K562 treated with DMSO at 1 percent for 48 hours (cell line): ENCODE results near the gene DPM1. TPM values are rescaled to one million over a fixed set of nuclear protein-coding genes. Genes with fewer than 3 reads are reported as not detected.

ENCODE experiments used
- total RNA-seq: library from RNA; unstranded; fragments of 300-600 nt; gene quantifications from 2 replicates; pipeline ENCODE4 v1.2.3, GENCODE V29; 2022; ENCODE audit warnings: low replicate concordance; ENCODE audit errors: extremely low read depth

DPM1 gene
- total RNA-seq = not detected in 2 replicates

DNA sequence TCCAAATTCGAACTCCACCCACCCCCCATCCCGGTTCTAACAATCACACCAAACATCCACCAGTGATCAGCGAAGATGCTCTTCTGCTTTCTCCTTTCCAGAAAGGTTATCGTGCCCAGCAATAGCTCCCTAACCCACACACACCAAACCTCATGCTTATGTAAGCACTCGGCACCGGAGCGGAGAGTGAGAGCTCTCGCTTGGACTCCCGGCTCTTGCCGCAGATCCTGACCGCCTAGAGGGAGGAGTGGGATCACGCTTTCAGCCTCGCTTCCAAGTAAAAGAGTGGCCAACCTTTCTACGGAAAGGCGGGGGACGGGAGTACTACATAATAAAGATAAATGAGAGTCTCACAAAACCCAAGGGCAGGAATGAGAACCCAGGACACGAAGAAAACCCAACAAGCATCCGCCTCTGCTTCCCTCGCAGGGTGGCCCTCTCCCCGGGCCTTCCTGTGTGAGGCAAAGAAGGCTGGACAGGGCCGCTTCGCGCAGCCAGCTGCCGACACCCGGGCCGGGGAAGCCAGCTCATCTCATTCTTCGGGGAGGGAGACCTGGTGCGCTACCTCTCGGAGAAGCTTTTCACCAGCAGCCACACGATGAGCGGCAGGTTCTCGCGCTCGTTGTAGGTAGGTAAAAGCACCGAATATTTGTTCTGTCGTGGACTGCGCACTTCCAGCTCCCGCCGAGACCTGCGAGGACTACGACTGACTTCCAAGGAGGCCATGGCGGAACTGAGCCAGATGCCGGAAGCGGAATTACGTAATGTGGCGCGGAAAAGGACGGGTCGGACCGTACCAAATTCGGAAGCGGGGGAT, at the start of gene DPM1:
Gene DPM1, minus strand, starts transcription at position 735 of the 817 bp plus-strand sequence. Its CDS starts 9 bp downstream, at position 726.

DNA sequence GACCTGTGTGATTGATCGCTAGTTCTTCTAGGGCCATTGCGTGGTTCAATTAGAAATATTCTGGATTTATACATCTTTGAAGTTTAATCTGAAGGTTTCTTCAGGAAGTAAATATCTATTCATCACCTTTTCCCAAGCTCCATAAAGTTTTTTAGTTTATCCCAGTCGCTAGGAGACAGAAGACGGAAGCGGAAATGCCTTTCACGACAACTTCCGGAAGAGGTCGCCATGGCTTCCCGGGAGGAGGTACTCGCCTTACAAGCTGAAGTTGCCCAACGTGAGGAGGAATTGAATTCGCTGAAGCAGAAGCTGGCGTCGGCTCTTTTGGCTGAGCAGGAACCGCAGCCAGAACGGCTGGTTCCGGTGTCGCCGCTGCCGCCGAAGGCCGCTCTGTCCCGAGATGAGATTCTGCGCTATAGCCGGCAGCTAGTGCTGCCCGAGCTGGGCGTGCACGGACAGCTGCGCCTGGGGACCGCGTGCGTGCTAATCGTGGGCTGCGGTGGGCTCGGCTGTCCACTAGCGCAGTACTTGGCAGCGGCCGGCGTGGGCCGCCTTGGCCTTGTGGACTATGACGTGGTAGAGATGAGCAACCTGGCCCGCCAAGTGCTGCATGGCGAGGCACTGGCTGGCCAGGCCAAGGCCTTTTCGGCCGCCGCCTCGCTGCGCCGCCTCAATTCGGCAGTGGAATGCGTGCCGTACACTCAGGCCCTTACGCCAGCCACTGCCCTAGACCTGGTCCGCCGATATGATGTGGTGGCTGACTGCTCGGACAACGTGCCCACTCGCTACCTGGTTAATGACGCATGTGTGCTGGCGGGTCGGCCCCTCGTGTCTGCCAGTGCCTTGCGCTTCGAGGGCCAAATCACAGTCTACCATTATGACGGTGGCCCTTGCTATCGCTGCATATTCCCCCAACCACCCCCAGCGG, 547 bp upstream of the DPM1 start, which contains the start of gene MOCS3:
Gene MOCS3, plus strand, starts transcription at position 204 of the 928 bp plus-strand sequence. Its CDS starts 25 bp downstream, at position 229.

DNA sequence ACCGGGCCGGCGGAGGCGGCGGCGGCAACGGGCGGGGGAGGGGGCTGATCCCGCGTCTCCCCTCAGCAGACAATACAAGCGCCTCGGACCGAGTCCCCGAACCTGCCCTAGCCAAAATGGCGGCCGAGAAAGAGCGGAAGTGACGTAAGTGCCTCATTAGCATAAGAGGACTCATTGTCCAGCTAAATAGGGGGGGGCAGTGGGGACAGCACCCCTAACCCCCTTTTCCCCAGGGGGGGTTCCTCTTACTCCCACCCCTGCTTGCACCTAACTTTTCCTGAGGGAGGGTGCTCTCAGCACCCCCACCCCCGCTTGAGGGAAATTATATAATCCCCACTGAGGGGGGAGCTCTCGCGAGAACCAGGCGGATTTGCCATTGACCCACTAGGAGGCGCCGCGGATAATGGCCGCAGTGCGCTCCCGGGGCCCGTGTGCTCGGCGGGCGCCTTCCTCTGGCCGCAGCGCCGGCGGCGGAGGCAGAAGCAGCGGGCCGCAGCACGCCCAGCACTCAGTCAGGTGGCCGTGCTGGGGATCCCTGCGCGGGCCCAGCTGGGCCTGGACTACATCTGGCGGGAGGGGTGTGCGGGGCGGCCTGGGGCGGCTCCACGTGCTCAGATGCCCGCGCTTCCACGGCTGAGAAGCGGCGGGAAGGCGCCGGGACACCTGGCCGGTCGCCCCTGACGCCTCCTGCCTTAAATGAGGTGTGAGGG, 26.9 kb downstream of the DPM1 start, which contains the start of gene ADNP:
Gene ADNP, minus strand, starts transcription at position 132 of the 710 bp plus-strand sequence. CDS start 27,441 bp downstream, outside the sequence.

Other genes with a start within 250 kb of the DPM1 start
- gene PARD6B, start 227.0 kb downstream of the DPM1 start, total RNA-seq = not detected in 2 replicates
- gene BCAS4, start 163.5 kb downstream of the DPM1 start, total RNA-seq = not detected in 2 replicates
- not detected in 2 replicates for gene ADNP, start 27.1 kb downstream of the DPM1 start, total RNA-seq
- not detected in 2 replicates for gene MOCS3, start 286 bp upstream of the DPM1 start, total RNA-seq
- gene KCNG1, start 64.6 kb upstream of the DPM1 start, total RNA-seq = not detected in 2 replicates